Heart left ventricle (tissue), 13 donors: Measurements from ENCODE around the gene SPATA7.

ENCODE experiments used
- CTCF ChIP-seq, 12 donors: fragments of 200-600 bp; sonication (generic) in 4 of 12; IDR thresholded peaks; one replicate each; pipeline versions ENCODE4 v1.5.0 to v1.8.0; 2018 to 2022; ENCODE audit warnings: antibody characterized with exemption in 12 of 12, mild to moderate bottlenecking in 5 of 12
- POLR2A ChIP-seq, 2 donors: fragments of 450-650 bp; IDR thresholded peaks; one replicate each; pipeline ENCODE4 v1.6.1; 2017; ENCODE audit warnings: antibody characterized with exemption in 2 of 2, mild to moderate bottlenecking in 2 of 2, moderate library complexity in 2 of 2
- donor health status: ischemic (EF 13 %, LVEDD 7.1; RV severe dilation, severe dysfunction).
- donor health status: DM: no; HTN: yes; CAD: no.
- donor health status: DM: no; HTN: no; CAD: no.
- donor health status: ischemic (EF 25% LVEDD 6.9; RV normal size, moderate dysfunction).
- donor health status: ischemic (EF 25% LVEDD 5.7; RV mildly dilated, moderate dysfunction).
- donor health status: ischemic (EF 35%, LVEDD 5.7; RV mildly dilated, moderate dysfunction).
- donor health status: nonischemic (EF 11% LVEDD 7.7; RV severe dilation, severe dysfunction).
- donor health status: DM: yes; HTN: yes; CAD: no.
- donor health status: PGD.
- donor health status: ischemic (EF 29% LVEDD 5.4; RV normal size, mild dysfunction).
- donor health status: nonischemic (EF 23%, LVEDD 6.1; RV moderate dilation, normal function).

DNA sequence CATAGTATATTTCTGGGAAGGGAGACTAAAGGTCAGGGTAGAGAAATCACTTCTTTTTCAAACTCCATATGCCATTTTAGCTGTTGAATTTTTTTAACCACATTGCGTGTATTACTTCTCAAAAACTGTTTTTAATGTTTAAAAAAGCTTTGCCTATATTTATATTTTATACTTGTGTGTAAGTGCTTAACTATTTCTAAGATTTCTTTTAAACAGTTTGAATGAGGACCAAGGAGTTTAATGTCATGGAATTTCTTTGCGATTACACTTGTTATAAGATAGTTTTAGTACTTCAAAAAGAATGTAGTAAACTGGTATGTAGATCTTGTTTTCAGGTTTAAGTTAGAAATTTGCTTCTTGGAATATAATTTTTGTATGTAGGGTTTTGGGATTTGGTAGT, 7.2 kb downstream of the SPATA7 start:
- no peak for TF ChIP-seq CTCF (IDR thresholded peaks at IDR 0.05)
- TF ChIP-seq POLR2A (IDR thresholded peaks at IDR 0.05), result no peak
